Activated gamma-delta T cell treated with Interleukin-2 at 50 U/mL for 16 hours (primary cell): ENCODE measurements around the gene ZSWIM8.
"Not testable (repeated sequence)": the region's sequence is repeated elsewhere in the genome, so short reads cannot be mapped to it uniquely, and the experiment has no call there.

Experiments
- DNase-seq: peaks from one replicate; pipeline ENCODE4 v3.0.0-alpha.2; 2020

ZSWIM8 gene

DNA sequence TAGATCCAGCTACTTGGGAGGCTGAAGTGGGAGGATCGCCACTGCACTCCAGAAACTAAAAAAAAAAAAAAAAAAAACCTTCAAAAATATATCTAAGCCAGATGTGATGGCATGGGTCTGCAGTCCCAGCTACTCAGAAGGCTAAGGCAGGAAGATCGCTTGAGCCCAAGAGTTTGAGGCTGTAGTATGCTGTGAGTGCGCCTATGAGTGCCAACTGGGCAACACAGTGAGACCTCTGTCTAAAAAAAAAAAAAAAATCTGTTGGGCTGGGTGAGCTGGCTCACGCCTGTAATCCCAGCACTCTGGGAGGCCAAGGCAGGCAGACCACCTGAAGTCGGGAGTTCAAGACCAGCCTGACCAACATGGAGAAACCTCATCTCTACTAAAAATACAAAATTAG lies 6.4 kb upstream of the ZSWIM8 start:
- DNase-seq, result no peak

DNA sequence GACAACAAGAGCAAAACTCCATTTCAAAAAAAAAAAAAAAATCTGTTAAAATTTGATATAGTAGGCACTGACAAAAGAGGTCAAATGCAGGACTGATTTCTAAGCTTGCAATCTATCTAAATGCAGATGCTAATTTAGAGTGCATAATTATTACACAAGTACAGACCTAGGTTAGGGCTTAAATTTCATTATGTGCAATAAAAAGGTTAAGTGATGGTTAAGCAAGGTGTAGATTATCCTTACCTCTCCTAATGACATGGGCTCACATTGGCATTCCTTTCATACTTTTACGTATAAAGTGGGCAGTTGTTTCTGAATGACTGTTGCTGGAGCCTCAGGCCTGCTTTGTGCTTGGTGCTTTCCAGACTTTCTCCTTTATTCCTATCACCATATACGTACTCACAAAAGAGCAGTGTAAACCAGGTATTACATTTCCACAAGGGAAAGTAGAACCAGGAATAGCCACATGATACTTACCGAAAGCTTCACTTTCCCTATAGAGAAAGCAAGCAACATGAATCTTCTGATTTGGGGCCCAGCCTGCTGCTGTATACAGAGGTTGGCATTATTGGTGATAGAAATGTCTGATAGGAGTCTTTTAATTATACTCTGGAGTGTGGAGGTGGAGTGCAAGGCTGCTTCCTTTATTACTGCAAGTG lies 5.7 kb upstream of the ZSWIM8 start:
- no peak for DNase-seq

DNA sequence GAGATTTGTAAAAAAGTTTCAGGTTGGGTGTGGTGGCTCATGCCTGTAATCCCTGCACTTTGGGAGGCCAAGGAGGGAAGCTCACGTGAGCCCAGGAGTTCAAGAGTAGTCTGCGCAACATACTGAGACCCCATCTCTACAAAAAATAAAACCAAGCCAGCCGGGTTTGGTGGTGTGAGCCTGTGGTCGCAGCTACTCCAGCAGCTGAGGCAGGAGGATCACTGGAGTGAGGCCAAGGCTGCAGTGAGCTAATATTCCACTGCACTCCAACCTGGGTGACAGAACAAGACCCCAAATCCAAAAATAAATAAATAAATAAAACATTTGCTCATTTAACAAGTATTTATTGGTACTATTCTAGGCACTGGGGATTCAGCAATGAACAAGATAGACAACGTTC lies 5.1 kb upstream of the ZSWIM8 start:
- no peak for DNase-seq

DNA sequence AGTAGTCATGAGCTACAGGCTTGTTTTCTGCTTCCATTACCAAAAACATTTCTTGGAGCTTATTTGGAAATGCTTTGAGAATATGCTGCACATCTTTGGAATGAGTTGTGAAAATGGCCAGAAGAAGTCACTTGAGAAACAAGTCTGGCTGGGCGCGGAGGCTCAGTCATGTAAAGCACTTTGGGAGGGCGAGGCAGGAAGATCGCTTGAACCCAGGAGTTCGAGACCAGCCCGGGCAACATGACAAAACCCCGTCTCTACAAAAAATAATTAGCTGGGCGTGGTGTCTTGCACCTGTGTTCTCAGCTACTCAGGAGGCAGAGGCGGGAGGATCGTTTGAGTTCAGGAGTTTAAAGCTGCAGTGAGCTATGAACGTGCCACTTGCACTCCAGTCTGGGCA lies 4.4 kb upstream of the ZSWIM8 start:
- no peak for DNase-seq

DNA sequence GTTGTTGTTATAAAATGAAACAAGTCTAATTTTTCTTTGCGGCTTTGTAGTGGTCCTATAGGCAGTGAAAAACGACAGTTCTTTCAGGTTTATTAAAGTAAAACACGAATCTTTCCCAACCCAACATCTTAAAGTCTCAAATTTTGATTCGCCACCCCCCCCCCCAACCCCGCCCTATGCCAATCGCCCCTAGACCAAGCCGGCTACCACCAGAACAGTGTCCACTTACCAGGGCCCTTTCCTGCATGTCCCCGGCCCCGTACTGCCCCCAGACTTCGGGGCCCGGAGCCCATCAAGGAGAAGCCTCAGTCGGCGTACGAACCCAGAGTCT lies 3.9 kb upstream of the ZSWIM8 start:
- no peak for DNase-seq

DNA sequence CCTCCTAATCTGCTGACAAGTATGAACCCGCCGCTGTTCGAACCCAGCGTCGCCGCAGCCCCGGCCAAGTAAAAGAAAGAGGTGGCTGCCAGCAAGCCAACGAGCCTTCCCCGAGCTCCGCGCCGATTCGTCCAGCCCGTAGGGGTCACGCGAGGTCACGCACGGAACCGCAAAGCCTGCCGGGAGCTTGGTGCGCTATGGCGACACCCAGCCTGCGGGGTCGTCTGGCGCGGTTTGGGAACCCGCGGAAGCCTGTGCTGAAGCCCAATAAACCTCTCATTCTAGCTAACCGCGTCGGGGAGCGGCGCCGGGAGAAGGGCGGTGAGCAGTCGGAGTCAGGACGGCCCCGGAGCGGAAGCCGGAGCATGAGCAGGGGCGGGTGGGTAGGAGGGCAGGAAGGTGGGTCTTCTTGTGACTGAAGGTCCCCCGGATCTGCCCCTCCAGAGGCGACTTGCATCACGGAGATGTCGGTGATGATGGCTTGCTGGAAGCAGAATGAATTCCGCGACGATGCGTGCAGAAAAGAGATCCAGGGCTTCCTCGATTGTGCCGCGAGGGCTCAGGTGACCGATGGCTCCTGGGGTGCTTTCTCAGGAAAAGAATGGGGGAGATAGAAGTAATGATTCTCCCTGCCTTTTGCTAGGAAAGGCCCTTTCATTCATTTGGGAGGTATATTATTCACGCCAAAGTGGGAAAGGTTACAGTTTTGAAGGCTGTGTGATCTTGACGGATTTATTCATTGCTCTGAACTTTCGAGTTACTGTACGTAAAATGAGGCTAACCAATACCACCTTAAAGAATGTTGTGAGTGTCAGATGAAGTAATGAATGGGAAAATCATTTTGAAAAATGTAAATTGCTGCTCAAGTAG lies 3.3 kb upstream of the ZSWIM8 start, which contains the start of gene CHCHD1:
Gene CHCHD1 (plus strand): TSS at position 170 of the 870 bp plus-strand sequence. CDS start 28 bp downstream, at position 198.
- peak; percentile 90 for DNase-seq

DNA sequence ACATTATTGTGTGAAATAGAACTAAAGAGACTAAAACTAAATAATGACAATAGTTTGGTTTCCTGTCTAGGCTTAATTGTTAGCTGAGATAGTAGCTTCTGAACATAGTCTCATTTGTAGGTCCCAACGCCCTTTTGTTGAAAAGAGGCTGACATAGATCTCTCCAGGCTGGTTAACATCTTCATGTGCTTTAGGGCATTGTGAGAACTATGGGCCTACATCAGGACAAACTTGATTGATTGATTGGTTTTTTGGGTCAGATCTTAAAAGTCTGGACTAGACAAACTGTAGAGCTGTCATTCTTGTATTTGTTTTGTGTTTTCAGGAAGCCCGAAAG lies 2.7 kb upstream of the ZSWIM8 start:
- DNase-seq, result no peak

DNA sequence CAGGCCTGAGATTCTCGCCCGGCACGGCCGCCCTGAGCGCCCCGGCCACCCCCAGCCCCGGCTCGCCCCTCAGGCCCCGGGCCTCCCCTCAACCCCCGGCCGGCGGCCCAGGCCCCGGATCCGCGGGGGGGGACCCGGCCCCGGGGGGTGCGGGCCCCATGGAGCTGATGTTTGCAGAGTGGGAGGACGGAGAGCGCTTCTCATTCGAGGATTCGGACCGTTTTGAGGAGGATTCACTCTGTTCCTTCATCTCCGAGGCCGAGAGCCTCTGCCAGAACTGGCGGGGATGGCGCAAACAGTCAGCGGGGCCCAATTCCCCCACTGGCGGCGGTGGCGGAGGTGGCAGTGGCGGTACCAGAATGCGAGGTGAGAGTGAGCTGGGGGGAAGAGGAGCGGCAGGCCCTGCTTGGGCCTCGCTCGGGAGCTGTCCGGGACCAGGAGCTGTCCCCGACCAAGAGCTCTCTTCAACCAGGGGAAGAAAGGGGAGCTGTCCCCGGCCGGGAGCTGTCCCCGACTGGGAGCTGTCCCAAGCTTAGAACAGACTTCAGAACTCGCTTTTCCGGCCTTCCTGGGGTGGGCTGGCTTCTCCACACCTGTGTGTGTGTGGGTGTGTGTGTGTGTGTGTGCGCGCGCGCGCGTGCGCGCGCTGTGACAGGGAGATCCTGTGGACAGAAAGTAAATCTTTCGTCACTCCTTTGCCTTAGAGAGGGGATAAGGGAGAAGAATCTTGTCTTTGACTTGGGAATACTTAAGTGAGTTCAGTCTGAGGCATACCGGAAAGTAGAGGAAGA lies 510 bp downstream of the ZSWIM8 start:
- DNase-seq, result peak; percentile 40

DNA sequence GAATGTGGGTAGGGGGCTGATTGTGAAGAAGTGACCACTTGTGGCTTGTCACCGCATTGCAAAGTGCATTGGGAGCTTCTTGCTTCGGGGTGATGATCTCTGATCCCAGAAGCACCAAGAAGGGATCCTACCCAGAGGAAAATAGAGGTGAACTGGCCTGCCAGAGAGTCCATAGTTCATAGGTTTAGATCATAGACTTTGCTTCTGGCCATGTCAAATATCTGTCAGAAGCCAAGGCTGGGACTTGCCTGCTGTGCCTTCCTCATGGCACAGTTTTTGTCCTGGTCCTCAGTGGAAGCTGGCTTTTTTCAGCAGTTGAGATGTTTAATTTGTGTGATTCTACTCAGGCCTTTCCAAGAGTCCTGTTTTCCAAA lies 1.1 kb downstream of the ZSWIM8 start:
- DNase-seq, result no peak

DNA sequence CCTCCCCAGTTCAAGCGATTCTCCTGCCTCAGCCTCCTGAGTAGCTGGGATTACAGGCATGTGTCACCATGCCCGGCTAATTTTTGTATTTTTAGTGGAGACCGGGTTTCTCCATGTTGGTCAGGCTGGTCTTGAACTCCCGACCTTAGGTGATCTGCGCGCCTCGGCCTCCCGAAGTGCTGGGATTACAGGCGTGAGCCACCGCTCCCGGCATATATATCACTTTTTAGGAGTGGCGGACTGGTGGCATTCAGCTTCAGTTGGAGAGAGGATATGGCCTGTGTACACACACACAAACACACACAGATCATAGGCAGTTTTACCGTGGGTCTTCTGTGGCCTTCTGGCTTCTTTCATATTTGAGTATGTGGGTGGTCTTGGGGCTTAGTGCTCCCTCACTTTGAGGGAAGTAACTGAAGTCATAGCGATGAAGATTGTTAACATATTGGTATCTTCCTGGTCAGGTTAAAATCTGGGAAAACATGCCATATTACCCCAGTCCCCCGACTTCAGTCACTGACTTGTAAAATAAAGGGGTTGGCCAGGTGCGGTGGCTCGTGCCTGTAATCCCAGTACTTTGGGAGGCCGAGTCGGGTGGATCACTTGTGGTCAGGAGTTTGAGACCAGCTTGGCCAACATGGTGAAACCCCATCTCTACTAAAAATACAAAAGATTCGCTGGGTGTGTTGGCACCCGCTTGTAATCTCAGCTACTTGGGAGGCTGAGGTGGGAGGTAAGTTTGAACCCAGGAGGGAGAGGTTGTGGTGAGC lies 1.8 kb downstream of the ZSWIM8 start:
- not testable (repeated sequence) for DNase-seq

DNA sequence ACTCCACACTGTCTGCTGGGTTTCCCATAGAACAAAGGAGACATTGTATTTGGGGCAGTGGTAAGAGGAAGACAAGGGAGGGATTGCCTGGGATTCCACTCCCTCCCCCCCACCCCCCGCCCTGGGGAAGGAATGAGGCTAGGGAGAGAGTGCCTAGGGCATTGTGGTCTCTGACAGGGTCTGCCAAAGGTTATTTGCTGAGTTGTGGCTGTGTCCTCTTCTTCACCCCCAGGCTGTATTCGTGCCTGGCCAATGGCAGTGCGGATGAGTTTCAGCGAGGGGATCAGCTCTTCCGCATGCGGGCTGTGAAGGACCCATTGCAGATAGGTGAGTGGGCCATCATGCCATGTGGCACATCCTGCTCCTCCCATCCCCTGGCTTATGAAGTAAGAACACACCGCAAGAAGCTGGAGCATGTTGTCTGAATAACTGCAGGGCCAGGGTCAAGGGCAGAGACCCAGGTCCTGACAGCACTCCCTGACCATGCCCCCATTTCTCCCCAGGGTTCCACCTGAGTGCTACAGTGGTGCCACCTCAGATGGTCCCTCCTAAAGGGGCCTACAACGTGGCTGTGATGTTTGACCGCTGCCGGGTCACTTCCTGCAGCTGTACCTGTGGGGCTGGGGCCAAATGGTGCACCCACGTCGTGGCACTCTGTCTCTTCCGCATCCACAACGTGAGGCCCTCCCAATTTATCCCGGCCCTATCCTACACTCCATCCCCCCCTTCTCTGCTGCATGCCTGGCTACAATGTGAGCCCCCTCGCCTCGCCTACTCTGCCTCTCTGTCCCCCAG lies 3.7 kb downstream of the ZSWIM8 start:
- no peak for DNase-seq

DNA sequence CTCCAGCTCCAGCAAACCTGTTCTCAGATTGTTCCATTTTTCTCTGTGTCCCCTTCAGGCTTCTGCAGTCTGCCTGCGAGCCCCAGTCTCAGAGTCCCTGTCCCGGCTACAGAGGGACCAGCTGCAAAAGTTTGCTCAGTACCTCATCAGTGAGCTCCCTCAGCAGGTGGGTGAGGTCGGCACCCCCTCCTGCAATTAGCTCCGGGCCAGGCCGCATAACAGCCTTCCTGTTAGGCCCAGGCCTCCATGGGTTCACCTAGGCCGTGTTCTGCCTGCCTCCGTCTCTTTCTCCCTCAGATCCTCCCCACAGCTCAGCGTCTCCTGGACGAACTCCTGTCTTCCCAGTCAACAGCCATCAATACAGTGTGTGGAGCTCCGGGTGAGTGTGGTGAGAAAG lies 4.3 kb downstream of the ZSWIM8 start:
- DNase-seq, result no peak

DNA sequence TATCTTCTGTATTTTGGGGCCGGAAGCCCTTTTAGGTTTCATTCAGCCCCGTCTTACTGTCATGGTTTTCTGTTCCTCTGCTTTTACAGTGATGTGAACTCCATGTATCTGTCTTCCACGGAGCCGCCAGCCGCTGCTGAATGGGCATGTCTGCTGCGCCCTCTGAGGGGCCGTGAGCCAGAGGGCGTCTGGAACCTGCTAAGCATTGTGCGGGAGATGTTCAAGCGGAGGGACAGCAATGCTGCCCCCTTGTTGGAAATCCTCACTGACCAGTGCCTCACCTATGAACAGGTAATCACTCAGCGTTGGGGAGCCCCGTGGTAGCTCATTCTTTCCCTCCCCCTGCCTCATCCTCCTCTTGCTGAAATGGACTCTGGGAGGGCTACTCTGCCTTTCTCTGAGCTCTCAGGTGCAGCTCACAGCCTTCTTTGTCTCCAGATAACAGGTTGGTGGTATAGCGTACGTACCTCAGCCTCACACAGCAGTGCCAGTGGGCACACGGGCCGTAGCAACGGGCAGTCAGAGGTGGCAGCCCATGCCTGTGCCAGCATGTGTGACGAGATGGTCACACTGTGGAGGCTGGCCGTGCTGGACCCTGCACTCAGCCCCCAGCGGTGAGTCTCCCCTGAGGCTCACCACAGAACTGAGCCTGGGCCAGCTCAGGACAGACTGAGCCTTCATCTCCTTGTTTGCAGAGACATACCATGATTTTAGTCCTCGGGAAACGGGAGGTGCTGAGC lies 5.7 kb downstream of the ZSWIM8 start:
- no peak for DNase-seq

DNA sequence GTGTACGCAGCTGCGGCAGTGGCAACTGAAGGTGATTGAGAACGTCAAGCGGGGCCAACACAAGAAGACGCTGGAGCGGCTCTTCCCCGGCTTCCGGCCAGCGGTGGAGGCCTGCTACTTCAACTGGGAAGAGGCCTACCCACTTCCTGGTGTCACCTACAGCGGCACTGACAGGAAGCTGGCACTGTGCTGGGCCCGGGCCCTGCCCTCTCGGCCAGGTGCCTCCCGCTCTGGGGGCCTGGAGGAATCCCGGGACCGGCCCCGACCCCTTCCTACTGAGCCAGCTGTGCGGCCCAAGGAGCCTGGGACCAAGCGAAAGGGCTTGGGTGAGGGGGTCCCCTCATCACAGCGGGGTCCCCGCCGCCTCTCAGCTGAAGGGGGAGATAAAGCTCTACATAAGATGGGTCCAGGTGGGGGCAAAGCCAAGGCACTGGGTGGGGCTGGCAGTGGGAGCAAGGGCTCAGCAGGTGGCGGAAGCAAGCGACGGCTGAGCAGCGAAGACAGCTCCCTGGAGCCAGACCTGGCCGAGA lies 6.5 kb downstream of the ZSWIM8 start:
- no peak for DNase-seq

DNA sequence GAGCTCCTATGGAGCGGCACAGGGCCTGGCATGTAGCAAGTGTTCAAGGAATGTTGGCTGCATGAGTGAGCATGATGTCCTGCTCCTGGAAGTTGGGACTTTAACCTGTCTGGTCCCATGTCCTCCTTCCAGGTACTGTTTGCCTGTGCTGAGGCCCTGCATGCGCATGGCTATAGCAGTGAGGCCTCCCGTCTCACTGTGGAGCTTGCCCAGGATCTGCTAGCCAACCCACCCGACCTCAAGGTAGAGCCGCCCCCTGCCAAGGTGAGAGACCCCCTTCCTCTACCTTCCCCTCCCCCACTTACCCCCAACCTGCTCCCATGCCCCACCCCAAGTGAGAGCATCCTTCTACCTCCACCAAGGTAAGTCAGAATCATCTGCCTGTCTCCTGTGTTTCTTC lies 8.1 kb downstream of the ZSWIM8 start:
- DNase-seq, result no peak

DNA sequence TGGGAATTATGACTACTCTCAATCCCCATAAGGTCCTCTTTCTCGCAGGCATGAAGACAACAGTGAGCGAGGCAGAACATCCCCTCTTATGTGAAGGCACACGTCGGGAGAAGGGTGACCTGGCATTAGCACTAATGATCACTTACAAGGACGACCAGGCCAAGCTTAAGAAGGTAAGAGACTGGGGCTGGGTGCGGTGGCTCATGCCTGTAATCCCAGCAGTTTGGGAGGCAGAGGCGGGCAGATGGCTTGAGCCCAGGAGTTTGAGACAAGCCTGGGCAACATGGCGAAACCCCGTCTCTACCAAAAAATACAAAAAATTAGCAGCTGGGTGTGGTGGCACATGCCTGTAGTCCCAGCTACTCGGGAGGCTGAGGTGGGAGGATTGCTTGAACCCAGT lies 10.1 kb downstream of the ZSWIM8 start:
- DNase-seq, result not testable (repeated sequence)

DNA sequence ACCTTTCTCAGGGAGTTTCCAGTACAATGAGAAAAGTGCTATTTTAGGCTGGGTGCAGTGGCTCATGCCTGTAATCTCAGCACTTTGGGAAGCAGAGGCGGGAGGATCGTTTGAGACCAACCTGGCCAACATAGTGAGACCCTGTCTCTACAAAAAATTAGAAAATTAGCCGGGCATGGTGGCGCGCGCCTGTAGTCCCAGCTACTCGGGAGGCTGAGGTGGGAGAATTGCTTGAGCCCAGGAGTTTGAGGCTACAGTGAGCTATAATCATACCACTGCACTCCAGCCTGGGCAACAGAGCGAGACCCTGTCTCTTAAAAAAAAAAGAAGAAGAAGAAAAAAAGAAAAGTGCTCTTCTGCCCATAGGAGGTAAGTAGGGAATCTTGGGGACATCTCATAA lies 10.6 kb downstream of the ZSWIM8 start:
- not testable (repeated sequence) for DNase-seq

DNA sequence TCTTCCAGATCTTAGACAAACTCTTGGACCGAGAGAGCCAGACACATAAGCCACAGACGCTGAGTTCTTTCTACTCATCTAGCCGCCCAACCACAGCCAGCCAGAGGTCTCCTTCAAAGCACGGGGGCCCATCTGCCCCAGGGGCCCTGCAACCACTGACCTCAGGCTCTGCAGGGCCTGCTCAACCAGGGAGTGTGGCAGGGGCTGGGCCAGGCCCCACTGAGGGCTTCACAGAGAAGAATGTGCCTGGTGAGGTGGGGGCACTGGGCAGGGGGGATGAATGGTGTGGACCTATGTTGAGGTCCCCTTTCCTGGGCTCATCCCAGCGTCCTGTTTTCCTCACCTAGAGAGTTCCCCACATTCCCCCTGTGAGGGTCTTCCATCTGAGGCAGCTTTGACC lies 11.4 kb downstream of the ZSWIM8 start:
- no peak for DNase-seq

DNA sequence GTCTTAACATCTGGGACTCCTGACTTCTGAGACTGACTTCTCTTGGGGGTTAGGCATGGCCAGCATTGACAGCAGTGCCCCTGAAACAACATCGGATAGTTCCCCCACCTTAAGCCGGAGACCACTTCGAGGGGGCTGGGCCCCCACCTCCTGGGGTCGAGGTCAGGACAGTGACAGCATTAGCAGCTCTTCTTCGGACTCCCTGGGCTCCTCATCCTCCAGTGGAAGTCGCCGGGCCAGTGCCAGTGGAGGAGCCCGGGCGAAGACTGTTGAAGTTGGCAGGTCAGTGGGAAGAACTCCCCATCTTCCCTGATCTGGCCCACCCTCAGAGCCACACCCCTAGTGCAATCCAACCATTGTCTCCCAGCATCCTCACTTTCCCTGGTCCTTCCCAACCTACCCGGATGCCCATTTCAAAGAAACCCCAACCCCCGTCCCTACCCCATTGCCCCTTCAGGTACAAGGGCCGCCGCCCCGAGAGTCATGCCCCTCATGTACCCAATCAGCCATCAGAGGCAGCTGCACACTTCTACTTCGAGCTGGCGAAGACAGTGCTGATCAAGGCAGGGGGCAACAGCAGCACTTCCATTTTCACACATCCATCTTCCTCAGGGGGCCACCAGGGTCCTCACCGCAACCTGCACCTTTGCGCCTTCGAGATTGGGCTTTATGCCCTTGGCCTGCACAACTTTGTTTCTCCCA lies 12.1 kb downstream of the ZSWIM8 start:
- no peak for DNase-seq

DNA sequence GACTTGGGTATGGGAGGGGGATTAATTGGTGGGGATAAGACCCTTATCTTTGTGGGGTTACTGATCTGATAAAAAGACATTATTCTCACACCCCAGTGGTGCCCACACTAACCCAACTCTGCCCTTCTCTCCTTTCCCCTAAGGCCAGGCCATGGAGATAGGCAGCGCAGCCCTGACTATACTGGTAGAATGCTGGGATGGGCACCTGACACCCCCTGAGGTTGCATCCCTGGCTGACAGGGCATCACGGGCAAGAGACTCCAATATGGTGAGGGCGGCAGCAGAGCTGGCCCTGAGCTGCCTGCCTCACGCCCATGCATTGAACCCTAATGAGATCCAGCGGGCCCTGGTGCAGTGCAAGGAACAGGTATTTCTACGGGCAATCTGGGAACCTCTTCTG lies 12.7 kb downstream of the ZSWIM8 start:
- no peak for DNase-seq
